ENCODE measurements around the gene GULP1.

GULP1 gene

DNA sequence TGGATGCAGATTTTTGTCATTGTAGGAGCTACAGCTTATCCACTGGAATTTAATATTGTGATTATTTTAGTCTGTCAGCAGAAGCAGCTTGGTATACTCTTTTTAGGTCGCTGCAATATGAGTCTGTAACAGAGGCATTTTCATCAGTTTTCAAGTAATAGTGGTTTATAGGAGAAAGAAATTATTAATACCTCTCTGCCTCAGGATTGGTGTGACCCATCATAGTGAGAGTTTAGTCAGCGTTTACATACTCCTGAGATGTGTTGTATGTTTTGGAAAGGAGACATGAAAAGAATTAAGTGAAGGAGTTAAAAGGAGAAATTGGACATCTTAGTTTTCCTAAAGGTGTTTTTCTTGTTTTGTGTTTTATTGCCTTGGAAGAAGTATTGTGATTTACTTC lies 189.8 kb downstream of the GULP1 start (continued):
- TF ChIP-seq, protein P1, sequence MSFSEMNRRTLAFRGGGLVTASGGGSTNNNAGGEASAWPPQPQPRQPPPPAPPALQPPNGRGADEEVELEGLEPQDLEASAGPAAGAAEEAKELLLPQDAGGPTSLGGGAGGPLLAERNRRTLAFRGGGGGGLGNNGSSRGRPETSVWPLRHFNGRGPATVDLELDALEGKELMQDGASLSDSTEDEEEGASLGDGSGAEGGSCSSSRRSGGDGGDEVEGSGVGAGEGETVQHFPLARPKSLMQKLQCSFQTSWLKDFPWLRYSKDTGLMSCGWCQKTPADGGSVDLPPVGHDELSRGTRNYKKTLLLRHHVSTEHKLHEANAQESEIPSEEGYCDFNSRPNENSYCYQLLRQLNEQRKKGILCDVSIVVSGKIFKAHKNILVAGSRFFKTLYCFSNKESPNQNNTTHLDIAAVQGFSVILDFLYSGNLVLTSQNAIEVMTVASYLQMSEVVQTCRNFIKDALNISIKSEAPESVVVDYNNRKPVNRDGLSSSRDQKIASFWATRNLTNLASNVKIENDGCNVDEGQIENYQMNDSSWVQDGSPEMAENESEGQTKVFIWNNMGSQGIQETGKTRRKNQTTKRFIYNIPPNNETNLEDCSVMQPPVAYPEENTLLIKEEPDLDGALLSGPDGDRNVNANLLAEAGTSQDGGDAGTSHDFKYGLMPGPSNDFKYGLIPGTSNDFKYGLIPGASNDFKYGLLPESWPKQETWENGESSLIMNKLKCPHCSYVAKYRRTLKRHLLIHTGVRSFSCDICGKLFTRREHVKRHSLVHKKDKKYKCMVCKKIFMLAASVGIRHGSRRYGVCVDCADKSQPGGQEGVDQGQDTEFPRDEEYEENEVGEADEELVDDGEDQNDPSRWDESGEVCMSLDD (tag by site-specific recombination; IDR thresholded peaks at IDR 0.05), result no peak
- TF ChIP-seq MYNN (tag by site-specific recombination; IDR thresholded peaks at IDR 0.05; ENCODE audit: borderline replicate concordance) (no peak), ZNF184 (tag by site-specific recombination; IDR thresholded peaks at IDR 0.05) (no peak), GFI1B (tag by site-specific recombination; IDR thresholded peaks at IDR 0.05) (no peak)
- TF ChIP-seq, protein P2, sequence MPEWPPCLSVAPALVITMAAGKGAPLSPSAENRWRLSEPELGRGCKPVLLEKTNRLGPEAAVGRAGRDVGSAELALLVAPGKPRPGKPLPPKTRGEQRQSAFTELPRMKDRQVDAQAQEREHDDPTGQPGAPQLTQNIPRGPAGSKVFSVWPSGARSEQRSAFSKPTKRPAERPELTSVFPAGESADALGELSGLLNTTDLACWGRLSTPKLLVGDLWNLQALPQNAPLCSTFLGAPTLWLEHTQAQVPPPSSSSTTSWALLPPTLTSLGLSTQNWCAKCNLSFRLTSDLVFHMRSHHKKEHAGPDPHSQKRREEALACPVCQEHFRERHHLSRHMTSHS (tag by site-specific recombination; IDR thresholded peaks at IDR 0.05), result no peak

DNA sequence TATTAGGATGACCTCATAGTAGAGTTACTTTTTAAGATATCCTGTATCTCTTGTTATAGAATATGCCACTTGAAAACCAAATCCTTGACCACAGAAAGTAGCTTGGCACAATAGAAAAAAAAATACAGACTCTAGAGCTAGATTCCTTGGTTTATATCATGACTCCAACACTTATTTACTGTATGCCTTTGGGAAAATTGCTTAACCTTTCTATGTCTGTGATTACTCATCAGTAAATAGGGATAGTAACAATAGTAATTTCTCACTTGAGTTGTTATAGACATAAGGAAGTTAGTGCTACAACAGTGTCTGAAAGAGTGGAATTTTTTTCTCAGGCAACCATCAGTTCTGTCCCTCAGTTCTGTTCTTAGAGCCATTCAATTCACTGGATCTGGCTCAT lies 193.8 kb downstream of the GULP1 start:
- Histone ChIP-seq H3K4me1 (ENCODE audit: control insufficient read depth, insufficient read depth, low read length) (no peaks in the 10 kb centered on the region), H3K4me3 (ENCODE audit: low read depth, low read length) (no peak overlapping the region), H3K27ac (ENCODE audit: extremely low read depth, low read depth, low read length) (no peak overlapping the region), H3K9me3 (ENCODE audit: control insufficient read depth, insufficient read depth, low read depth, low read length) (no peaks in the 10 kb centered on the region), H3K36me3 (ENCODE audit: control insufficient read depth in 2 of 2, insufficient read depth in 1 of 2, low read length in 2 of 2) (no peaks in the 10 kb centered on the region)
- POLR2A ChIA-PET, result interaction anchor here (0.6 kb wide), 1 partner anchor 153 kb away, joined by 7 read pairs; no protein-coding TSS in a partner anchor
- CTCF ChIA-PET, result no interaction called here
- TF ChIP-seq, protein P3, sequence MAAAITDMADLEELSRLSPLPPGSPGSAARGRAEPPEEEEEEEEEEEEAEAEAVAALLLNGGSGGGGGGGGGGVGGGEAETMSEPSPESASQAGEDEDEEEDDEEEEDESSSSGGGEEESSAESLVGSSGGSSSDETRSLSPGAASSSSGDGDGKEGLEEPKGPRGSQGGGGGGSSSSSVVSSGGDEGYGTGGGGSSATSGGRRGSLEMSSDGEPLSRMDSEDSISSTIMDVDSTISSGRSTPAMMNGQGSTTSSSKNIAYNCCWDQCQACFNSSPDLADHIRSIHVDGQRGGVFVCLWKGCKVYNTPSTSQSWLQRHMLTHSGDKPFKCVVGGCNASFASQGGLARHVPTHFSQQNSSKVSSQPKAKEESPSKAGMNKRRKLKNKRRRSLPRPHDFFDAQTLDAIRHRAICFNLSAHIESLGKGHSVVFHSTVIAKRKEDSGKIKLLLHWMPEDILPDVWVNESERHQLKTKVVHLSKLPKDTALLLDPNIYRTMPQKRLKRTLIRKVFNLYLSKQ (tag by site-specific recombination; IDR thresholded peaks at IDR 0.05; ENCODE audit: borderline replicate concordance), result no peak
- TF ChIP-seq MEIS1 (CRISPR knock-in tag; IDR thresholded peaks at IDR 0.05; ENCODE audit: borderline replicate concordance), result no peak
- TF ChIP-seq ZNF558 (tag by site-specific recombination; IDR thresholded peaks at IDR 0.05), result no peak
- TF ChIP-seq, protein P4, sequence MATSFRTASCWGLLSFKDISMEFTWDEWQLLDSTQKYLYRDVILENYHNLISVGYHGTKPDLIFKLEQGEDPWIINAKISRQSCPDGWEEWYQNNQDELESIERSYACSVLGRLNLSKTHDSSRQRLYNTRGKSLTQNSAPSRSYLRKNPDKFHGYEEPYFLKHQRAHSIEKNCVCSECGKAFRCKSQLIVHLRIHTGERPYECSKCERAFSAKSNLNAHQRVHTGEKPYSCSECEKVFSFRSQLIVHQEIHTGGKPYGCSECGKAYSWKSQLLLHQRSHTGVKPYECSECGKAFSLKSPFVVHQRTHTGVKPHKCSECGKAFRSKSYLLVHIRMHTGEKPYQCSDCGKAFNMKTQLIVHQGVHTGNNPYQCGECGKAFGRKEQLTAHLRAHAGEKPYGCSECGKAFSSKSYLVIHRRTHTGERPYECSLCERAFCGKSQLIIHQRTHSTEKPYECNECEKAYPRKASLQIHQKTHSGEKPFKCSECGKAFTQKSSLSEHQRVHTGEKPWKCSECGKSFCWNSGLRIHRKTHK (tag by site-specific recombination; IDR thresholded peaks at IDR 0.05), result no peak
- TF ChIP-seq, protein P5, sequence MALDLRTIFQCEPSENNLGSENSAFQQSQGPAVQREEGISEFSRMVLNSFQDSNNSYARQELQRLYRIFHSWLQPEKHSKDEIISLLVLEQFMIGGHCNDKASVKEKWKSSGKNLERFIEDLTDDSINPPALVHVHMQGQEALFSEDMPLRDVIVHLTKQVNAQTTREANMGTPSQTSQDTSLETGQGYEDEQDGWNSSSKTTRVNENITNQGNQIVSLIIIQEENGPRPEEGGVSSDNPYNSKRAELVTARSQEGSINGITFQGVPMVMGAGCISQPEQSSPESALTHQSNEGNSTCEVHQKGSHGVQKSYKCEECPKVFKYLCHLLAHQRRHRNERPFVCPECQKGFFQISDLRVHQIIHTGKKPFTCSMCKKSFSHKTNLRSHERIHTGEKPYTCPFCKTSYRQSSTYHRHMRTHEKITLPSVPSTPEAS (tag by site-specific recombination; IDR thresholded peaks at IDR 0.05), result no peak
- no peak for TF ChIP-seq ZNF624 (tag by site-specific recombination; IDR thresholded peaks at IDR 0.05)
- no peak for TF ChIP-seq ZNF174 (tag by site-specific recombination; IDR thresholded peaks at IDR 0.05)
- TF ChIP-seq ZNF658 (tag by site-specific recombination; IDR thresholded peaks at IDR 0.05), result no peak
- TF ChIP-seq, protein P1 (tag by site-specific recombination; IDR thresholded peaks at IDR 0.05), result no peak
- TF ChIP-seq BCL11B (tag by site-specific recombination; IDR thresholded peaks at IDR 0.05; ENCODE audit: low read depth), result no peak
- TF ChIP-seq, protein P6, sequence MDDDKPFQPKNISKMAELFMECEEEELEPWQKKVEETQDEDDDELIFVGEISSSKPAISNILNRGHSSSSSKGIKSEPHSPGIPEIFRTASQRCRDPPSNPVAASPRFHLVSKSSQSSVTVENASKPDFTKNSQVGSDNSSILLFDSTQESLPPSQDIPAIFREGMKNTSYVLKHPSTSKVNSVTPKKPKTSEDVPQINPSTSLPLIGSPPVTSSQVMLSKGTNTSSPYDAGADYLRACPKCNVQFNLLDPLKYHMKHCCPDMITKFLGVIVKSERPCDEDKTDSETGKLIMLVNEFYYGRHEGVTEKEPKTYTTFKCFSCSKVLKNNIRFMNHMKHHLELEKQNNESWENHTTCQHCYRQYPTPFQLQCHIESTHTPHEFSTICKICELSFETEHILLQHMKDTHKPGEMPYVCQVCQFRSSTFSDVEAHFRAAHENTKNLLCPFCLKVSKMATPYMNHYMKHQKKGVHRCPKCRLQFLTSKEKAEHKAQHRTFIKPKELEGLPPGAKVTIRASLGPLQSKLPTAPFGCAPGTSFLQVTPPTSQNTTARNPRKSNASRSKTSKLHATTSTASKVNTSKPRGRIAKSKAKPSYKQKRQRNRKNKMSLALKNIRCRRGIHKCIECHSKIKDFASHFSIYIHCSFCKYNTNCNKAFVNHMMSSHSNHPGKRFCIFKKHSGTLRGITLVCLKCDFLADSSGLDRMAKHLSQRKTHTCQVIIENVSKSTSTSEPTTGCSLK (tag by site-specific recombination; IDR thresholded peaks at IDR 0.05), result no peak
- no peak for TF ChIP-seq IKZF3 (tag by site-specific recombination; IDR thresholded peaks at IDR 0.05)
- no peak for TF ChIP-seq ZNF24 (tag by site-specific recombination; IDR thresholded peaks at IDR 0.05)
- TF ChIP-seq ZNF501 (tag by site-specific recombination; IDR thresholded peaks at IDR 0.05), result no peak
- TF ChIP-seq ZNF529 (tag by site-specific recombination; IDR thresholded peaks at IDR 0.05; ENCODE audit: insufficient replicate concordance), result no peak
- TF ChIP-seq, protein P7, sequence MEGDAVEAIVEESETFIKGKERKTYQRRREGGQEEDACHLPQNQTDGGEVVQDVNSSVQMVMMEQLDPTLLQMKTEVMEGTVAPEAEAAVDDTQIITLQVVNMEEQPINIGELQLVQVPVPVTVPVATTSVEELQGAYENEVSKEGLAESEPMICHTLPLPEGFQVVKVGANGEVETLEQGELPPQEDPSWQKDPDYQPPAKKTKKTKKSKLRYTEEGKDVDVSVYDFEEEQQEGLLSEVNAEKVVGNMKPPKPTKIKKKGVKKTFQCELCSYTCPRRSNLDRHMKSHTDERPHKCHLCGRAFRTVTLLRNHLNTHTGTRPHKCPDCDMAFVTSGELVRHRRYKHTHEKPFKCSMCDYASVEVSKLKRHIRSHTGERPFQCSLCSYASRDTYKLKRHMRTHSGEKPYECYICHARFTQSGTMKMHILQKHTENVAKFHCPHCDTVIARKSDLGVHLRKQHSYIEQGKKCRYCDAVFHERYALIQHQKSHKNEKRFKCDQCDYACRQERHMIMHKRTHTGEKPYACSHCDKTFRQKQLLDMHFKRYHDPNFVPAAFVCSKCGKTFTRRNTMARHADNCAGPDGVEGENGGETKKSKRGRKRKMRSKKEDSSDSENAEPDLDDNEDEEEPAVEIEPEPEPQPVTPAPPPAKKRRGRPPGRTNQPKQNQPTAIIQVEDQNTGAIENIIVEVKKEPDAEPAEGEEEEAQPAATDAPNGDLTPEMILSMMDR (tag by site-specific recombination; IDR thresholded peaks at IDR 0.05), result no peak
- TF ChIP-seq ZNF626 (tag by site-specific recombination; IDR thresholded peaks at IDR 0.05), result no peak

Data from HEK293 (cell line).